OCI-LY1 (cell line): ENCODE data around the gene CROCC.
"Not testable (repeated sequence)": the region's sequence is repeated elsewhere in the genome, so short reads cannot be mapped to it uniquely, and the experiment has no call there.

ENCODE experiments used
- CTCF ChIP-seq: fragments of 200-600 bp; sonication (generic), shearing (Covaris generic); IDR thresholded peaks from 2 replicates; pipeline ENCODE4 v1.5.1; 2017; ENCODE audit warnings: mild to moderate bottlenecking, antibody characterized with exemption, low read length, moderate library complexity, mixed read lengths
- EZH2 ChIP-seq: fragments of 200-600 bp; sonication (generic), shearing (Covaris generic); IDR thresholded peaks from 2 replicates; pipeline ENCODE4 v1.8.0; 2017; ENCODE audit warnings: borderline replicate concordance, mixed run types, mild to moderate bottlenecking, antibody characterized with exemption, low read length, moderate library complexity, mixed read lengths

- TF ChIP-seq CTCF, EZH2: not testable (repeated sequence)
Observed at GRCh38 chr1:16948282-16948891, 26.7 kb downstream of the CROCC start.
